K562 (cell line): ENCODE measurements around the gene EMX2. TPM values are rescaled to one million over a fixed set of nuclear protein-coding genes. Genes with fewer than 3 reads are reported as not detected.

Experiments used
- ATAC-seq: fragments of 200-7000 bp; cut with Tn5 transposase; 3 replicates; pipeline ENCODE4 v1.9.1; 2020; ENCODE audit warnings: moderate library complexity
- BruUV-seq: library from RNA; stranded (reverse); fragments of 400-500 nt; replicated peaks from 2 replicates; lab custom pipeline; 2021; lab: Mats Ljungman, UMichigan
- CTCF ChIA-PET: fragments of 300-600 bp; formaldehyde crosslinking; extraction: SDS; loops from one replicate; lab custom pipeline; 2021; ENCODE audit warnings: low intra/inter-chr PET ratio; lab: Yijun Ruan, JAX
- POLR2A ChIA-PET: fragments of 300-600, 350-650 bp; sonication (Branson Sonifier 250); formaldehyde crosslinking; extraction: SDS; loops from one replicate; lab custom pipeline; 2021; ENCODE audit warnings: antibody characterized with exemption, inconsistent platforms; lab: Yijun Ruan, JAX
- DNase-seq, 4 experiments: peaks; one replicate each; pipeline versions ENCODE4 v3.0.0 to v3.0.0-alpha.2; 2011 to 2018; ENCODE audit warnings: low spot score in 3 of 4, mixed read lengths in 3 of 4; ENCODE audit errors: extremely low read depth in 1 of 4
- FAIRE-seq: peaks from 2 replicates; lab custom pipeline; 2011; peaks lifted over from hg19 to GRCh38; lab: Jason Lieb, UNC
- H2AFZ ChIP-seq: 2 replicates; pipeline ENCODE4 v1.6.0; 2011; ENCODE audit warnings: low read depth, low read length, control low read depth, inconsistent platforms
- H3K27ac ChIP-seq: fragments of 200-600 bp; 3 replicates; pipeline ENCODE4 v1.8.0; 2011; ENCODE audit warnings: low read depth, mild to moderate bottlenecking, control low read depth, inconsistent platforms, low read length, moderate library complexity, mixed read lengths; ENCODE audit errors: extremely low read depth
- H3K27me3 ChIP-seq, 2 experiments: fragments of 300-600 bp in 1 of 2; 2 replicates in 1 of 2; 3 replicates in 1 of 2; pipeline versions ENCODE4 v1.6.0 to v1.8.0; 2011; ENCODE audit warnings: inconsistent platforms in 2 of 2, low read length in 2 of 2, mild to moderate bottlenecking in 1 of 2, mixed read lengths in 1 of 2, moderate library complexity in 1 of 2; ENCODE audit not compliant: control insufficient read depth in 2 of 2, insufficient read depth in 2 of 2
- H3K36me3 ChIP-seq: fragments of 300-600 bp; 3 replicates; pipeline ENCODE4 v1.8.0; 2011; ENCODE audit warnings: mild to moderate bottlenecking, low read length, inconsistent platforms; ENCODE audit not compliant: control insufficient read depth, insufficient read depth
- H3K4me1 ChIP-seq, 2 experiments: fragments of 200-600 bp in 1 of 2; replicated peaks in 1 of 2; 2 replicates in 1 of 2; 3 replicates in 1 of 2; pipeline versions ENCODE4 v1.5.1 to v1.8.0; 2011; ENCODE audit warnings: inconsistent platforms in 2 of 2, low read length in 2 of 2, mild to moderate bottlenecking in 1 of 2, mixed read lengths in 1 of 2, moderate library complexity in 1 of 2; ENCODE audit not compliant: control insufficient read depth in 2 of 2, insufficient read depth in 2 of 2
- H3K4me2 ChIP-seq: 2 replicates; pipeline ENCODE4 v1.6.1; 2011; ENCODE audit warnings: low read length, control low read depth, inconsistent platforms, mixed read lengths; ENCODE audit not compliant: insufficient read depth
- H3K4me3 ChIP-seq: fragments of 200-600 bp; sonication (generic), shearing (Covaris generic); 2 replicates; pipeline ENCODE4 v1.5.1; 2016; ENCODE audit warnings: control low read depth, inconsistent platforms
- H3K79me2 ChIP-seq: fragments of 200-600 bp; 3 replicates; pipeline ENCODE4 v1.8.0; 2011; ENCODE audit warnings: low read length, inconsistent platforms; ENCODE audit not compliant: control insufficient read depth, insufficient read depth
- H3K9ac ChIP-seq, 2 experiments: 2 replicates each; pipeline versions ENCODE4 v1.6.0 to v1.6.1; 2011; ENCODE audit warnings: low read depth in 2 of 2, low read length in 2 of 2, control low read depth in 1 of 2, inconsistent platforms in 1 of 2, mild to moderate bottlenecking in 1 of 2, mixed read lengths in 1 of 2; ENCODE audit not compliant: insufficient read depth in 1 of 2
- H3K9me1 ChIP-seq: one replicate; pipeline ENCODE4 v1.6.0; 2011; ENCODE audit warnings: inconsistent platforms, mild to moderate bottlenecking, low read length, moderate library complexity; ENCODE audit not compliant: control insufficient read depth, insufficient read depth
- H3K9me3 ChIP-seq: replicated peaks from 2 replicates; pipeline ENCODE4 v1.5.1; 2011; ENCODE audit warnings: low read depth, low read length, inconsistent platforms; ENCODE audit not compliant: control insufficient read depth, insufficient read depth
- H4K20me1 ChIP-seq: replicated peaks from 2 replicates; pipeline ENCODE4 v1.6.1; 2011; ENCODE audit warnings: low read length, inconsistent platforms, mixed read lengths; ENCODE audit not compliant: control insufficient read depth, insufficient read depth
- BMI1 ChIP-seq: fragments of 150-350 bp; IDR thresholded peaks from 2 replicates; pipeline ENCODE4 v1.6.1; 2014; ENCODE audit warnings: low read length
- BRD4 ChIP-seq: fragments of 200-600 bp; sonication (generic); IDR thresholded peaks from 2 replicates; pipeline ENCODE4 v1.6.1; 2017; ENCODE audit warnings: inconsistent platforms
- ELK3 ChIP-seq: fragments of 450-650 bp; formaldehyde crosslinking; IDR thresholded peaks from 2 replicates; pipeline ENCODE4 v1.4.0; 2020; ENCODE audit warnings: mild to moderate bottlenecking
- GTF2A2 ChIP-seq: IDR thresholded peaks from 2 replicates; pipeline ENCODE4 v1.6.1; 2016; ENCODE audit warnings: mild to moderate bottlenecking, missing genetic modification characterization, missing compliant biosample characterization
- HNRNPH1 ChIP-seq: fragments of 200-400 bp; formaldehyde crosslinking; optimal IDR thresholded peaks from 2 replicates; pipeline ENCODE3; 2017; ENCODE audit warnings: low read depth, mild to moderate bottlenecking, low read length, moderate library complexity
- IRF9 ChIP-seq: fragments of 450-650 bp; IDR thresholded peaks from 2 replicates; pipeline ENCODE4 v1.6.1; 2016; ENCODE audit warnings: missing biosample characterization, missing genetic modification characterization
- KDM5B ChIP-seq: fragments of 200-600 bp; sonication (generic); IDR thresholded peaks from 2 replicates; pipeline ENCODE4 v1.6.1; 2012; ENCODE audit warnings: low read depth, mild to moderate bottlenecking, moderate library complexity, low read length, control low read depth, inconsistent platforms; ENCODE audit not compliant: insufficient replicate concordance
- MCM5 ChIP-seq: fragments of 450-650 bp; IDR thresholded peaks from 2 replicates; pipeline ENCODE4 v1.6.1; 2016; ENCODE audit warnings: low read depth
- MTA1 ChIP-seq: fragments of 450-650 bp; IDR thresholded peaks from 2 replicates; pipeline ENCODE4 v1.6.1; 2017; ENCODE audit warnings: borderline replicate concordance
- NFIX ChIP-seq: fragments of 250-450 bp; sonication (Bioruptor Pico); IDR thresholded peaks from 2 replicates; pipeline ENCODE4 v1.4.0; 2020; ENCODE audit warnings: low read depth, mild to moderate bottlenecking, moderate library complexity
- PHF21A ChIP-seq: fragments of 450-650 bp; IDR thresholded peaks from 2 replicates; pipeline ENCODE4 v1.6.1; 2017; ENCODE audit warnings: low read depth, borderline replicate concordance
- RFX5 ChIP-seq: IDR thresholded peaks from 2 replicates; pipeline ENCODE4 v1.6.1; 2011; ENCODE audit warnings: low read depth, mild to moderate bottlenecking, improper control_type of control experiment, low read length
- RHOXF2B ChIP-seq: fragments of 250-450 bp; sonication (Bioruptor Pico); conservative IDR thresholded peaks from 2 replicates; pipeline ENCODE4 v1.5.1; 2021
- SREBF1 ChIP-seq: fragments of 150-350 bp; IDR thresholded peaks from 2 replicates; pipeline ENCODE4 v1.6.1; 2014; ENCODE audit warnings: antibody characterized with exemption, low read depth, low read length, borderline replicate concordance
- SUPT5H ChIP-seq: fragments of 450-650 bp; IDR thresholded peaks from 2 replicates; pipeline ENCODE4 v1.6.1; 2016
- TSC22D4 ChIP-seq: fragments of 450-650 bp; IDR thresholded peaks from 2 replicates; pipeline ENCODE4 v1.6.1; 2016; ENCODE audit warnings: missing genetic modification characterization, missing biosample characterization, control low read depth
- ZNF143 ChIP-seq: sonication (generic); formaldehyde crosslinking; IDR thresholded peaks from 2 replicates; pipeline ENCODE4 v1.9.0; 2022; ENCODE audit warnings: mild to moderate bottlenecking, missing genetic modification reagents
- ZNF444 ChIP-seq: fragments of 250-450 bp; sonication (Bioruptor Pico); IDR thresholded peaks from 2 replicates; pipeline ENCODE4 v1.4.0; 2020; ENCODE audit warnings: mild to moderate bottlenecking, moderate library complexity
- ZNF764 ChIP-seq: fragments of 250-450 bp; sonication (Bioruptor Pico); IDR thresholded peaks from 2 replicates; pipeline ENCODE4 v1.4.0; 2020; ENCODE audit warnings: low read depth, mild to moderate bottlenecking, moderate library complexity
- WGBS: fragments of 100-300 bp; shearing (Covaris generic); methylation state at CpG from one replicate; pipeline ENCODE4 v1.1.6; 2016; ENCODE audit warnings: low coverage, mixed read lengths; ENCODE audit not compliant: insufficient coverage; ENCODE audit errors: missing lambda C conversion rate; 5-methylcytosine and 5-hydroxymethylcytosine counted together
- in situ Hi-C: fragments of 300-500 bp; cut with MboI; formaldehyde crosslinking; loops from 4 replicates; pipeline ENCODE4 v1.15.0; 2018; ENCODE audit warnings: inconsistent platforms, mixed read lengths
- intact Hi-C: fragments of 100-400 bp; cut with micrococcal nuclease; formaldehyde crosslinking; loops from 2 replicates; pipeline ENCODE4 v1.14.2; 2022
- polyA plus RNA-seq, 8 experiments: library from polyadenylated mRNA; depleted of rRNA in 4 of 8; stranded (reverse) in 5 of 8; unstranded in 3 of 8; fragments of >200 nt; fragmentation: Nextera tagmentation in 2 of 8; fragmentation: Illumina TruSeq in 1 of 8; extraction: Ambion mirVana in 2 of 8; extraction: Trizol in 1 of 8; gene quantifications; 2 replicates each; pipeline versions ENCODE4 v1.2.1 to v1.2.3, GENCODE V29; 2011 to 2014; ENCODE audit warnings: inconsistent platforms in 1 of 8, missing spikeins in 1 of 8
- total RNA-seq, 7 experiments: library from RNA; depleted of rRNA in 6 of 7; stranded (reverse); fragments of >200 nt in 6 of 7; fragmentation: Illumina TruSeq in 2 of 7; extraction: Trizol in 2 of 7; gene quantifications; 2 replicates each; pipeline versions ENCODE4 v1.2.1 to v1.2.3, GENCODE V29; 2011 to 2021; ENCODE audit warnings: low replicate concordance in 1 of 7

The EMX2 gene
- total and polyA plus RNA-seq, 9 of the 15 experiments (the other 6 are each of a cell fraction or from before 2014, with no cell fraction given) = not detected

- BruUV-seq = no TSS peak
- Histone ChIP-seq H2AFZ (no peak overlapping the region), H3K4me1 (no peaks in the 10 kb centered on the region; a peak in 2 of 5 replicates), H3K4me3 (no peak overlapping the region), H3K9ac (no peak overlapping the region), H3K36me3 (no peaks in the 10 kb centered on the region), H3K4me2 (no peak overlapping the region), H4K20me1 (0 out of 2 replicates have a peak, but pooled peaks cover 3% of the 10 kb centered on the region), H3K9me1 (no peaks in the 10 kb centered on the region), H3K27ac (no peak overlapping the region), H3K27me3 (peaks cover 7 to 45% of the 10 kb centered on the region in 2 experiments), H3K9me3 (no peaks in the 10 kb centered on the region), H3K79me2 (no peaks in the 10 kb centered on the region)
- ATAC-seq (no peak), DNase-seq (no peak), FAIRE-seq (no peak)
- TF ChIP-seq ZNF143 (CRISPR knock-in tag) = no peak
- no peak for TF ChIP-seq TSC22D4 (tag)
- no peak for TF ChIP-seq MTA1
- no peak for TF ChIP-seq BRD4
- TF ChIP-seq MCM5 = no peak
- TF ChIP-seq SUPT5H = no peak
- TF ChIP-seq RFX5 = no peak
- no peak for TF ChIP-seq PHF21A
- no peak for TF ChIP-seq ZNF444 (CRISPR knock-in tag)
- no peak for TF ChIP-seq NFIX (CRISPR knock-in tag)
- no peak for TF ChIP-seq SREBF1
- no peak for TF ChIP-seq ZNF764 (CRISPR knock-in tag)
- TF ChIP-seq RHOXF2B (CRISPR knock-in tag) = no peak
- no peak for TF ChIP-seq KDM5B
- no peak for TF ChIP-seq ELK3 (CRISPR knock-in tag)
- no peak for TF ChIP-seq IRF9
- TF ChIP-seq GTF2A2 (tag) = no peak
- TF ChIP-seq BMI1 = no peak
- no peak for TF ChIP-seq HNRNPH1
- CTCF ChIA-PET = no interaction called here
- POLR2A ChIA-PET = no interaction called here
- WGBS = 8% methylated on average over 5 of the region's 5 CpGs
- in situ Hi-C loops (no loop called here), intact Hi-C loops (no loop called here)
Observed at GRCh38 chr10:117500456-117500855, 42.1 kb upstream of the EMX2 start.
